Gastrocnemius medialis (tissue), 4 donors: ENCODE measurements around the gene DCD.

ENCODE experiments used
- POLR2A ChIP-seq, 2 donors: fragments of 450-650 bp; IDR thresholded peaks; one replicate each; pipeline ENCODE4 v1.6.1; 2017; ENCODE audit warnings: antibody characterized with exemption in 2 of 2, mild to moderate bottlenecking in 2 of 2, moderate library complexity in 2 of 2
- TF ChIP-seq, protein P1 (sequence below), 5 experiments: fragments of 450-650 bp in 3 of 5; fragments of 200-600 bp in 2 of 5; sonication (generic) in 2 of 5; IDR thresholded peaks in 4 of 5; conservative IDR thresholded peaks in 1 of 5; 1 replicate in 4 of 5; 2 replicates in 1 of 5; pipeline ENCODE4 v1.5.1; 2016 to 2019; ENCODE audit warnings: antibody characterized with exemption in 5 of 5, mild to moderate bottlenecking in 3 of 5, moderate library complexity in 3 of 5

DNA sequence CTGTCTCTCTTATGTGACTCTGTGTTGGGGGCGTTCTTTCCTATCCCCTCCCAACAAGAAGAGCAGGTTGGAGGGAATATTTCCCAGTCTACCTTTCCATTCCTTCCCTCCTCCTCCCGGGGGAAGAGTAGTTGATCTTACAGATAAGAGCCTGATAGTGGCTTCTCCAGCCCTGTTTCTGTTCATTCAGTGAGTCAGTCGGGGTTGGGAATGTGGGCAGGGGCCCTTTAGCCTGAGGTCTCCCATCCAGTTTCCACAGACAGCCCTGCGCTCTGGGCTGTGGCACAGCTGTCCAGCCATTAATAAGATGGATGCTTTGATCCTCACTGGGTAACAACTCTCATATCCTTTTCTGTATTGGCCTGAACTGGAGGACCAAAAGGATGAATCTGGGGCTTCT is 41.6 kb downstream of the DCD start:
- TF ChIP-seq, protein P1, sequence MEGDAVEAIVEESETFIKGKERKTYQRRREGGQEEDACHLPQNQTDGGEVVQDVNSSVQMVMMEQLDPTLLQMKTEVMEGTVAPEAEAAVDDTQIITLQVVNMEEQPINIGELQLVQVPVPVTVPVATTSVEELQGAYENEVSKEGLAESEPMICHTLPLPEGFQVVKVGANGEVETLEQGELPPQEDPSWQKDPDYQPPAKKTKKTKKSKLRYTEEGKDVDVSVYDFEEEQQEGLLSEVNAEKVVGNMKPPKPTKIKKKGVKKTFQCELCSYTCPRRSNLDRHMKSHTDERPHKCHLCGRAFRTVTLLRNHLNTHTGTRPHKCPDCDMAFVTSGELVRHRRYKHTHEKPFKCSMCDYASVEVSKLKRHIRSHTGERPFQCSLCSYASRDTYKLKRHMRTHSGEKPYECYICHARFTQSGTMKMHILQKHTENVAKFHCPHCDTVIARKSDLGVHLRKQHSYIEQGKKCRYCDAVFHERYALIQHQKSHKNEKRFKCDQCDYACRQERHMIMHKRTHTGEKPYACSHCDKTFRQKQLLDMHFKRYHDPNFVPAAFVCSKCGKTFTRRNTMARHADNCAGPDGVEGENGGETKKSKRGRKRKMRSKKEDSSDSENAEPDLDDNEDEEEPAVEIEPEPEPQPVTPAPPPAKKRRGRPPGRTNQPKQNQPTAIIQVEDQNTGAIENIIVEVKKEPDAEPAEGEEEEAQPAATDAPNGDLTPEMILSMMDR (IDR thresholded peaks at IDR 0.05 in 4 of 5, conservative IDR thresholded peaks at IDR 0.05 in 1 of 5): no peak
- TF ChIP-seq POLR2A (IDR thresholded peaks at IDR 0.05): no peak
